Measurements from ENCODE around the gene SPHKAP.
"Not testable (repeated sequence)": the region's sequence is repeated elsewhere in the genome, so short reads cannot be mapped to it uniquely, and the experiment has no call there.

Gene SPHKAP

DNA sequence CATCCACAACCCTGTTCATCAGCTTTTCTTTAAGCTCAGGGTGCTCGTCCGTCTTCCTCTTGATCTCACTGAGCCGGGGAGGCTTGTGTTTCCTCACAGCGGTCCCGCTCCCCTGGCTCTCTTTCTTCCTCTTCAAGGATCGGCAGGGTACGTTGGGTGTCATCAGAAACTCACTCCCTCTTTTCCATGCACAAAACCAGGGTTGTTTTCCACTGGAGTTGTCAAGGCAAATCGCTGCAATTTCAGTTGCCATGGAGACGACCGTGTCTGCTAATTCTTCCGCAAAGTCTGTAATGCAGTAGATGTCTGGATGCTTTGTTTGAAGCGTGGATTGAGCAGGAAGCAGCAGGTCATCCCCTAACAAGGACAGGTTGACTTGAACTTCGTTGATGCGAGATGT lies 163.7 kb downstream of the SPHKAP start:
- DNase-seq, result no peak

- no peak for DNase-seq
Measured at GRCh38 chr2:228016402-228016801, 165.1 kb downstream of the SPHKAP start.

- no peak for DNase-seq
Measured at GRCh38 chr2:228015741-228016140, 165.7 kb downstream of the SPHKAP start.

DNA sequence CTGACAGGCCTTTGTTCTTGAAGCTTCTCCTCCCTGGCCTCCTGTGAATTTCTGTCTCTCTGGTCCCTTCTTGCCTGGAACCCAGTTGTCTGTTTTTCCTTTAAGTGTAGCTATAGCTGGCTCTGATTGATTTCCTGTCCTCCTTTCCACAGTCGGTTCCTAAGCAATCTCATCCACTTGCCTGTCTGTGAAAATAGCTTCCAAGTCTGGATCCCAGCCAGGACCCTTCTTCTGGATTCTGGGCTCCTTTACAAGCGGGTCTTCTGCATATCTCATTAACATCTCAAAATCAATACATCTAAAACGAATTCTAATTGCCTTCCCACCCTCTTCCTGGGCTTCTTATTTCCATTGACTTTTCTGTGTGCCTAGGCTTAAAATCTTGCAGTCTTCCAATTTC lies 185.1 kb downstream of the SPHKAP start:
- no peak for DNase-seq

DNA sequence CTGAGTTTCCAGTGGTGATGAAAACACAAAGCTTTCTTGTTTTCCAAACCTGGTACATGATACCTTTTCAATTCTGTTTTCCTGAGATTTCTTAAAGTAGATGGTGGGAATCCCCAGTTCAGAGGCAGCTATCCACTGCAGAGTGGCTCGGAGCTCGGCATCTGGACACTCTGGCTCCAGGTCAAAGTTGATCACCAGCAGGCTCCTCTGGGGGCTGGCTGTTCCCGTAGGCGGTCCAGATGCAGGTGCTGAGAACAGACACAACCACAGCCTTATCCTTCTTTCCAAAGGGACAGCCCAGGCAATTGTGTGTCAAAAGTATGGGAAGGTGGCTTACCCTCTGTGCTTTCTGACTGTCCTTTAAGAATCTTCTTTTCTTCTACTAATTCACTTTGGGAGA lies 190.6 kb downstream of the SPHKAP start:
- no peak for DNase-seq

GRCh38 chr2:227973241-227973640 lies 208.2 kb downstream of the SPHKAP start:
- no peak for DNase-seq

DNA sequence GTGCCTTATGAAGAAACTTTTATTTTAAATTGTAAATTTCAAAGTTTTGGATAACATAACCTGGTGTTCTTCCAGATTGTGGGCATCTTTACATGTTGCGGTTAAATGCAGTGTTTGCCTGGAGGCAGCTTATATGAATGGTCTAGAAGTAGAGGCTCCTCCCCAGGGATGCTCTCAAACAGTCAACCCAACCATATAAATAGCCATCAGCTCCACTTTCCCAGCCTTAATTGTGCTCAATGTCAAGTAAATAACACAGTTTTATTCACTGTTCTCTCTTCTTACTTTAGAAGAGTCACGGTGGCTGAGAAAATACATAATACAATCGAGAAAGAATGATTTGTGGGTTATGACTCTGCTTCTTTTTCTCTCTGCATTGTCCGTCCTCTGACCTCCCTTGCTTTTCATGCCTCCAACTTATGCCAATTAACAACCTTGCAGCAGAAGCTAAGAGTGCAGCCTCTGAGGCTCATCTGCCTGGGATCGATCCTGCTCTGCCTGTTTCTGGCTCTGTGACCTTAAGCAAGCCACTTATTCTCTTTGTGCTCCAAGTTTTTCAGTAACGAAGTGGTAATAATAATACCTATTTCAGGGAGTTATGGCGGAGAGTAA lies 209.8 kb downstream of the SPHKAP start:
- DNase-seq, result no peak

- no peak for DNase-seq
Measured at GRCh38 chr2:227960317-227960716, 221.2 kb downstream of the SPHKAP start.

DNA sequence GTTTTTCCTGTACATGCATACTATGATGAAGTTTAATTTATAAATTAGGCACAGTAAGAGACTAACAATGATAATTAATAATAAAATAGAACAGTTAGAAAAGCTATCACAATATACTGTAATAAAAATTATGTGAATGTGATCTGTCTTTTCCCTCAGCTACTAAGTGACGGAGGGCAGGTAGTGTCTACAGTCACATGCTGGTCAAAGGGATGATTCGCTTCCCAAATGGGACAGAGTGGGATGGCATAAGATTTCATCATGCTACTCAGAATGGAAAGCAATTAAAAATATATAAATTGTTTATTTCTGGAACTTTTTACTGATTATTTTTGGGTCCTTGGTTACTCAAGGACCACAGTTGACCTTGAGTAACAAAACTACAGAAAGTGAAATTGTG lies 238.5 kb downstream of the SPHKAP start:
- no peak for DNase-seq

- no peak for DNase-seq
Measured at GRCh38 chr2:227942021-227942420, 239.5 kb downstream of the SPHKAP start.

- DNase-seq, result no peak
Measured at GRCh38 chr2:227939271-227940027, 242.0 kb downstream of the SPHKAP start.

DNA sequence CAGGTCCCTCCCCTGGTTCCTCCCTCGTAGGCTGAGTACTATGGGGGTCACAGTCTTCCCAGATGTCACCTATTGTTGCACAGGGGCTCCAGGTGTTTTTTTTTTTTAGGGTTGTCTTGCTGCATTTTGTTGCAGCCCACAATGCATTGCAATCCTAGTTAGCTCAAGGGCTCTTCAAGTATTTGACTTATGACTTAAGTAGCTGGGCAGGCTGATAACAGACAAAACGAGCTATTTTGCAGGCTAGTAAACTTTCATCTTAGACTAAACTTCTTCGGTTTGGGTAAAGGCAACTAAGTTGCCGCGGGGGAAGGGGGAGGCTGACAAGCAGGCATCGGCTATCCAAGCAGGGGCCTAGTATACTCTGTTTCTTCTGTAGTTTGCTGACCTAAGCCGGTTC lies 245.2 kb downstream of the SPHKAP start:
- DNase-seq, result not testable (repeated sequence)

DNA sequence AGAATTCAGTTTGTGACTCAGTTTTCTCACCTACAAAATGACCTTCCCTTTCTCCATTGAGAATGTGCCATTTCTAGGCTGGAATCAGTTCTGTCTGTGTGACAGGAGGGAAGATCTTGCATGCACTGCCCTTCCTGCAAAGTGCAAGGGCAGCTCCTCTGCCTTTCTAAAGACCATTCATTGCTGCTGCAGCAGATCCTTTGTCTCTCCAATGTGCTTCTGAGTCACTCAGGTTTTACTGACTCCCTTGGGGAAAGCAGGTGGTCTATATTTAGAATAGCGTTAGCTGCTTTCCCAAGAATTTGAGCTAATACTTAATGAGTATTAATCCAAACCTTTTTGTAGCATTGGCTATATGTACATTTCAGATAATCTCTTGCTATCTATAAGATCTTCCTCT lies 247.6 kb downstream of the SPHKAP start:
- no peak for DNase-seq

GRCh38 chr2:227932403-227932802 lies 249.1 kb downstream of the SPHKAP start:
- no peak for DNase-seq

- no peak for DNase-seq
Measured at GRCh38 chr2:227932001-227932400, 249.5 kb downstream of the SPHKAP start.

All from stimulated activated CD4-positive, alpha-beta T cell treated with anti-CD3 and anti-CD28 coated beads, Interleukin-2, amount 100 ng/mL, for 24 hours (primary cell).